Cardiac septum (tissue), 1 donor: Measurements from ENCODE around the gene SLC39A3. TPM values are rescaled to one million over a fixed set of nuclear protein-coding genes. Genes with fewer than 3 reads are reported as not detected.
"Not testable (repeated sequence)": the region's sequence is repeated elsewhere in the genome, so short reads cannot be mapped to it uniquely, and the experiment has no call there.

Experiments used
- DNase-seq: peaks from one replicate; pipeline ENCODE4 v3.0.0-alpha.2; 2020; ENCODE audit warnings: low spot score
- intact Hi-C: fragments of 100-400 bp; cut with DNase I; formaldehyde crosslinking; loops from one replicate; pipeline ENCODE4 v1.14.0; 2022
- total RNA-seq: library from RNA; stranded (reverse); fragmentation: NEBNext Ultra II Directional; extraction: Animal tissue kit (Norgen Biotek cat#: 25700); gene quantifications from one replicate; pipeline ENCODE4 v1.2.1, GENCODE V29; 2021
- donor health status: DM: no; HTN: no; CAD: no.

The SLC39A3 gene
- total RNA-seq, 1 donor from 2014 or later, result 17.9 TPM

DNA sequence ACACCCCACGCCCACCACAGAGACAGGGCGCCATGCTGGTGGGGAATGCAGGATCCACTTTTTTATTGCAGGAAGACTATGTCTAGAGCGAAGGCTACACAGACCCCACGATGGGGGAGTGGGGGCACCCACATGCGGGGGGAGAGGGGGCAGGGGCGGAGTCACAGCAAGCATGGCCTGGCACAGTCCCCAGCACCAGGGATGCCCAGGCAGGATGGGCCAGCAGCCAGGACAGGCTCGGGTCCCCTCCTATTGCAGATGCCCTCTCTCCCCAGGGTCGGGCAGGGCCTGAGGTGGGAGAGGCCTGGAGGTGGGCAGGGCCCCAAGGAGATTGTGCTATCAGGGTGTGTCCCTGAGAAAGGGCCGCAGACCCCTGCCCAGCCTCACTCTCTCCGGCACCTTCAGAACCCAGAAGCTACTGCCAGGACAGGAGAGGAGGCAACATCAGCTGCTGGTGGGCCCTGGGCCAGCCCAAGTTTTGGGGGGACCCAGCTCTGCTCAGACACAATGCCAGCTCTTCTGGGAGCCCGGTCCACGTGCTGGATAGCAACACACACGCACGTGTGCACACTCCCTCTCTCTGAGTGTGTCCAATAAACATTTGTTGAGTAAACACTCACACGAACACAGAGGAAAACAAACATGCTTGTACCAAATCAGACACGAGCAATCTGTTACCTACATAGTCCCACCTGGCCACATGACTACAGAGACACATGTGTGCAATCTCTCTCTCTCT is 25.1 kb downstream of the SLC39A3 start:
- intact Hi-C loops, result no loop called here
- DNase-seq, result no peak

DNA sequence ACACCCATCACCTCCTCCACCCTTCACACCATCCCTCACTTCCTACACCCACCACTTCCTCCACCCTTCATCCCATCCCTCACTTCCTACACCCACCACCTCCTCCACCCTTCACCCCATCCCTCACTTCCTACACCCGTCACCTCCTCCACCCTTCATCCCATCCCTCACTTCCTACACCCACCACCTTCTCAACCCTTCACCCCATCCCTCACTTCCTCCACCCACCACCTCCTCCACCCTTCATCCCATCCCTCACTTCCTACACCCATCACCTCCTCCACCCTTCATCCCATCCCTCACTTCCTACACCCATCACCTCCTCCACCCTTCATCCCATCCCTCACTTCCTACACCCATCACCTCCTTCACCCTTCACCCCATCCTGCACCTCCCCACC is 25.7 kb downstream of the SLC39A3 start:
- DNase-seq, intact Hi-C loops: not testable (repeated sequence)

DNA sequence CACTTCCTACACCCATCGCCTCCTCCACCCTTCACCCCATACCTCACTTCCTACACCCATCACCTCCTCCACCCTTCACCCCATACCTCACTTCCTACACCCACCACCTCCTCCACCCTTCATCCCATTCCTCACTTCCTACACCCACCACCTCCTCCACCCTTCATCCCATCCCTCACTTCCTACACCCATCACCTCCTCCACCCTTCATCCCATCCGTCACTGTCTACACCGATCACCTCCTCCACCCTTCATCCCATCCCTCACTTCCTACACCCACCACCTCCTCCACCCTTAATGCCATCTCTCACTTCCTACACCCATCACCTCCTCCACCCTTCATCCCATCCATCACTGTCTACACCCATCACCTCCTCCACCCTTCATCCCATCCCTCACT is 26.6 kb downstream of the SLC39A3 start:
- DNase-seq, intact Hi-C loops: not testable (repeated sequence)

DNA sequence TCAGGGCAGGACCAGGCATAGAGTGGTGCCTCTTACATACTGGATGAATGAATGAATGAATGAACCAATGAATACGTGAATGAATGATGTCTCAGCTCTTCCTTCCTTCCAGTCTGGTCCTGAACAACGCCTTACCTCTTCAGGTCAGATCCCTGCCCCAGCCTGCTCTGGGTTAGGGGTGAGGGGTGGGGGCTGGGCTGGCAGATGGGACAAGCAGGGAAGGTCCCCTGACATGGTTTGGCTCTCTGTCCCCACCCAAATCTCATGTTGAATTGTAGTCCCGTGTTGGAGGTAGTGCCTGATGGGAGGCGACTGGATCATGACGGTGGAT is 28.0 kb downstream of the SLC39A3 start:
- DNase-seq, result no peak
- intact Hi-C loops, result no loop called here

DNA sequence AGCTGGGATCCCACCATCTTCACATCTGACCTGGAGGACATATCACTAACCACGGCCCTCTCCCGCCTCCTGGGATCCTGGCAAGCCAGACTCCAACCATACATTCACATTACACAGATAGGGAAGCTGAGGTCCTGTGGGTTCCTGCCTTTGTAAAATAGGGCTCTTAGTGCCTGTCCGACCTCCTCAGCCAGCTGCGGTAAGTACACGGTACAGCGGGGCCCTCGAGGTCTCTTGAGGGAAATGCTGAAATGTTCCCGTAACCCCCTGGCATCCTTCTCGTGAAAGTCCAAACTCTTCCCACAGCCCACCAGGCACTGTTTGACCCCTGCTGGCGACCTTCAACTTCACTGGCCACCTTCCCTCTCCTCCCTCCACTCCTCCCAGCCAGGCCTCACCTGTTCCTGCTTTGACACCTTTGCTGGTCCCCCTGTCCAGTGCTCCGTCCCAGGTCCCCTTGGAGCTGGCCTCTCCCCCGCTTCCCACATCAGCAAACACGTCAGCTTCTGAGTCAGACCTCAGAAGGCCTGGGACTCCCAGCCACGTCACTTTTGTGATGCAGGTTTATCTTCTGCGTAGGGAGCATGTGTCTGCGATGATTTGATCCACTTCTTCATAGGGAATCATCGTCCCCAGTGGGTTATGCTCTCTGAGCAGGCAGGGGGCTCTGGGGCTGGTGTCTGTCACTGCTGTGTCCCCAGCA is 28.5 kb downstream of the SLC39A3 start:
- intact Hi-C loops, result no loop called here
- no peak for DNase-seq

DNA sequence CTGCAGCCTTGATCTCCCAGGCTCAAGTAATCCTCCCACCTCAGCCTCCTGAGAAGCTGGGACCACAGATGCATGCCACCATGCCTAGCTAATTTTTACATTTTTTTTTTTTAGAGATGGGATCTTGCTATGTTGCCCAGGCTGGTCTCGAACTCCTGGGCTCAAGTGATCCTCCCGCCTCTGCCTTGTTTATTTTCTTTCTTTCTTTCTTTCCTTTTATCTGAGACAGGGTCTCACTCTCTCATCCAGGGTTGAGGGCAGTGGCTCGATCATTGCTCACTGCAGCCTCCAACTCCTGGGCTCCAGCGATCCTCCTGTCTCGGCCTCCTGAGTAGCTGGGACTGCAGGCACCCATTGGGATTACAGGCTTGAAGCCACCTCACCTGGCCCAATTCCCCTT is 33.6 kb downstream of the SLC39A3 start:
- no peak for DNase-seq

DNA sequence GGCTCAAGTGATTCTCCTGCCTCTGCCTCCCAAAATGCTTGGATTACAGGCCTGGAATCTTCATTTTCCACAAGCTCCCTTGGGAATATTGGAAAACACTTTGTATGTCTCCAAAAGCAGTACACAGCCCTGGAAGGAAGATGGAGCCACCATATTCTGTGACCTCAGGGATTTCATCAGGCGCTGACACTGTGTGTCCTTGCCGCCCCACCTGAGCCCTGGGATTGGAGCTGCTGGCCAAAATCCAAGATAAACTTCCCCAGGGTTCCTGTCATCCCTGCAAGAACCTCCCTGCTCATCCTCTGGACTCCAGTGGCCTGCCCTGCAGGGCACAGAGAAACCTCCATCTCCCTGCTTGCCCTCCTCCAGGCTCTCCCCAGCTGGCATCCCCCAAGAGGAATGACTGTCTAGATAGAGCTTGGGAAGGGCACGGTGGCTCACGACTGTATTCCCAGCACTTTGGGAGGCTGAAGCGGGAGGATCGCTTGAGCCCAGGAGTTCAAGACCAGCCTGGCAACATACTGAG is 36.1 kb downstream of the SLC39A3 start:
- DNase-seq, result no peak
- intact Hi-C loops, result no loop called here

More for the DNA sequence above, 33.6 kb downstream of the SLC39A3 start:
- intact Hi-C loops, result no loop called here

DNA sequence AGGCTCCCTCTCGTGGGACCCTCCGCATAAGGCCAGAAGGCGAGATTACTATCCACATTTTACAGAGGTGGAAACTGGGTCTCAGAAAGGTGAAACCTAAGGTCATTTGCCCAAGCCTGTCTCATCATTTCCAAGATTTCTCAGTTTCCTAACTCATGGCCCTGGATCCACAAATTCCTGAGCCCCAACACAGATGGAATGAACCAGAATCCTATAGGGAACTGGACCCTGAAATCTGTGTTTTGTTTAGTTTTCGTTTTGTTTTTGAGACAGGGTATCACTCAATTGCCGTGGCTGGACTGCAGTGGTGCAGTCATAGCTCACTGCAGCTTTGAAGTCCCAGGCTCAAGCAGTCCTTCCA is 36.8 kb downstream of the SLC39A3 start:
- DNase-seq, result no peak
- intact Hi-C loops, result no loop called here

DNA sequence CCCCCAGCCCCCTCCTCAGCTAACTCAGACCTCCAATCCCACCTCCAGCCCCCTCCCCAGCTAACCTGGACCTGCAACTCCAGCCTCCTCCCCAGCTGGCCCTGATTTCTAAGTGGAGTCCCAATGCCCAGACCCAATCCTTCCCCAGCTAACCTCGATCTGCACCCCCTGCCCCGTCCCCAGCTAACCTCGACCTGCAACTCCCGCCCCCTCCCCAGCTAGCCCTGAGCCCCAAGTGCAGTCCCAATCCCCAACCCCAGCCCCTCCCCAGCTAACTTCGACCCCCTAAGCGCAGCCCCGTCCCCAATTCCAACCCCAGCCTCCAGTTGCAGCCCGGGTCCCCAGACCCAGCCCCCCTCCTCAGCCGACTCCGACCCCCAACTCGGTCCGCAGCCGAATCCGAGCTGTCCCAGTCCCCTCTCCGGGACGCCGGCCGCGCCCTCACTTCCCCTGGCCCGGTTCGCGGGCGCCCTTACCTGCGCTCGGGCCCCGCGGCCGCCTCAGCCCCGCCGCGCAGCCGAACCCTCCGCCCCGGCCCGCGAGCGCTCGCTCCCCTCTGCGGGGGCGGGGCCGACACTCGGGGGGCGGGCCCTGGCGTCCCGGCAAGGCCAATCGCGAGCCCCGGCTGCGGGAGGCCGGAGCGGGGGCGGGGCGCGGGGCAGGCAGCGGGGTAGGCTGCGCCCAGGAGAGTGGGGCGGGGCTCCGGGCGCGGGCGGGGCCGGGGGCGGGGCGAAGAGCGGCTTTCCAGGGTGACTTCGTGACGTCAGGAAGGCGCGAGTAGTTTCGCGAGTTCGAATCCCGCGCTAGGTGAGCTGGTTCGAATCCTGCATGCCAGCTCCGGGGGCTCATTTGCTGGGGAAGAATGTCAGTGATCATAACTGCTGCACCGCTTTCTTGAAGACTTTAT is 37.4 kb downstream of the SLC39A3 start, which contains the start of gene GNG7:
GNG7 (minus strand) TSS at position 525 of the 907 bp plus-strand sequence. CDS start 182,006 bp downstream, outside the sequence.
- intact Hi-C loops, result no loop called here

DNA sequence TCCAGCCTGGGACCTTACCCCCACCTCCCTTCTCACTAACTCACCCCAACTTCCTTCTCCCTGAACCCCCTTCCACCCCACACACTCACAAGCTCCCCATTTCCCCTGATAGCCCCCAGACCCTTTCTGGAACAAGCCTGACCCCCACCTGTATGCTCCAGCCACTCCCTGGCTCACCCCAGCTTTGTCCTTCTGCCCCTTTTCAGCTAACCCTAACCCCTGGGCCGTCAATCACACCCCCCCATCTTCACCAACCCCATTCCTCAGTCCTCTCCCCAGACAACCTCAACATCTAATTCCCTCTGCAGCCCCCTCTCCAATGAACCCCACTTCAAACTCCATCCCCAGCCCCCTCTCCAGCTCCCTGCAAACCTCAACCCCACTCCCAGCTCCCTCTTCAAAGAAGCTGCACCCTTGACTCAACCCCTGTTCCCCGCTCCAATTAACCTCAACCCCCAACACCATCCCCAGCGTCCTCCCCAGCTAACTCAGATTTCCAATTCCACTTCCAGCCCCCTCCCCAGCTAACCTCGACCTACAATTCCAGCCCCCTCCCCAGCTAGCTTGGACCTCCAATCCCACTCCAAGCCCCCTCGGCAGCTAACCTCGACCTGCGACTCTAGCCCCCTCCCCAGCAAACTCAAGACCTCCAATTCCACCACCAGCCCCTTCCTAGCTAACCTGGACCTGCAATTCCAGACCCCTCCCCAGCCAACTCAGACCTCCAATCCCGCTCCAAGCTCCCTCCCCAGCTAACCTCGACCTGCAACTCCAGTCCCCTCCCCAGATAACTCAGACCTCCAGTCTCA is 38.3 kb downstream of the SLC39A3 start:
- DNase-seq, result no peak

More for the DNA sequence above, 37.4 kb downstream of the SLC39A3 start, which contains the start of gene GNG7:
- peak; percentile 97 for DNase-seq

DNA sequence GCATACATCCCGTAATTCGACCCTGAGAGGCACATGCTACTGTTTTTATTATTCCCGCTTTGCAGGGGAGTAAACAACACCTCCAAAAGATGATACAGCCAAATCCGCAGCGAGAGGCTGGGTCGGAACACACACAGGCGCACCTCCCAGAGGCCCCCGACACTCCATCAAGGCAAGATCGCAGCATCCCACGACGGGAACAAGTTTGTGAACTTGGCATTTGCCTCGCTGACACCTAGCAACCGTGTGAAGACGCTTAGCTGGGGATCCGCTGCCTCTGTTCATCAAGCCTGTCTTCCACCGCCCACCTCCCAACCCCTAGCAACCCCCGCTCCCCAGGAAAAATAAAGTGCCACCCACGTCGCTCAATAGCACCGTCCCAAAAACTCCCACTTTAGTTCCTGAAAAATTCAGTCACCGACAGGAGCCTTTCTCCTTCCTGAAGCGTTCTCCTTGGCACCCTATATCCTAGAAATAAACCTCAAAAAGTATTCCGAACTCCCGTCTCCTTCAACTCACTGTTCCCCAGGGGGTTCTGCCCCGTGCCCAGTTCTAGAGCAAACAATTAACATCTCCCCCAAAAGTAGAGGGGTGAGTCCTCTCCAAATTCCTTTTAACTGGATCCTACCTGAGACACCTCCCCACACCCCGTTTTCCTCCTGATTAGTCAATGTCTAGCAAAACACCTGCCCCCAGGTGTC is 39.0 kb downstream of the SLC39A3 start:
- DNase-seq, result no peak
- intact Hi-C loops, result no loop called here

More for the DNA sequence above, 38.3 kb downstream of the SLC39A3 start:
- intact Hi-C loops, result no loop called here

DNA sequence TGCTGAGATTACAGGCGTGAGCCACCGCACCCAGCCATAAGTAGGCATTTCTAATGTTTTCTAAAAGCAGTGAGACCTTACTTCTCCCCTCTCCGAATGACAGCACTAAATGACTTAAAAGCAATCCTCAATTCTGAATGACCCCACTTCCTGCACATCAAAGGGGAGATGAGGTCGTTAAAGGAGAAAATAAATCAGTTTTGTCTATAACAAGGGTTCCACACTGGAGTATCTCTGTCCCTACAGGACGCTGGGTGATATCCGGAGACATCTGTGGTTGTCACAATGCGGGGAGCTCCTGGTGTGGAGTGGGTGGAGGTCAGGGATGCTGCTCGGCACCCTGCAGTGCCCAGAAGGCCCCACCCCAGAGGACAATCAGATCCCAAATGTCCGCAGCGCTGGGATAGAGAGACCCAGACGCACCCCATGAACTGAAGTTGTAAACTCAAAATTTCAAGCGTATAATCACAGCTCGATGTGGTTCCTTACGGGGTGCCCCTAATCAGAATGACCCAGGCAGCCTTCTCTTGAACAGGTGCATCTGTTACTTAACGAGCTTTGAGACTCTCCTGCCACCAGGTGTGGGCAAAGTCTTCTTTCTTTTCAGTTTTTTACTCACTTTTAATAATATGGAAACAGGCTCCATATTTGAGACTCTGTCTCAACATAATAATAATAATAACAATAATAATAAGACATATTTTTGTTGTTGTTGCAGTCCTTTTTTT is 40.2 kb downstream of the SLC39A3 start:
- no peak for DNase-seq
- intact Hi-C loops, result no loop called here

DNA sequence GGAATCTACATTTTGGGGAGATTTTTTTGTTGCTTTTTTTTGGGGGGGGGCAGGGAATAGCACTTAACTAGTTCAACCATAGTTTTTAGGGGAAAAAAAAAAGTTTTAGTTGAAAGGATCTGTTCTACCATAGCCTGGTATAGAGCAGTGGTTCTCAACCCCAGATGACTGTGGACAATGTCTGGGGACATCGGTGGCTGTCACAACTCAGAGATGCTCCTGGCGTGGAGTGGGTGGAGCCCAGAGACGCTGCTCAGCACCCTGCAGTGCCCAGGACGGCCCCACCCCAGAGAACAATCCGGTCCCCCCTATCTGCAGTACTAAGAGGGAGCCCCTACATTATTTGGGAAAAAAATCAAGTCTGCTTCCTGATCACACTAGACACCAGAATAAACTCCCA is 45.6 kb downstream of the SLC39A3 start:
- DNase-seq, result no peak
- intact Hi-C loops, result loop anchor here (2.0 kb wide), 1 partner anchor 27 kb away; the partner anchor contains the start of gene DIRAS1

DNA sequence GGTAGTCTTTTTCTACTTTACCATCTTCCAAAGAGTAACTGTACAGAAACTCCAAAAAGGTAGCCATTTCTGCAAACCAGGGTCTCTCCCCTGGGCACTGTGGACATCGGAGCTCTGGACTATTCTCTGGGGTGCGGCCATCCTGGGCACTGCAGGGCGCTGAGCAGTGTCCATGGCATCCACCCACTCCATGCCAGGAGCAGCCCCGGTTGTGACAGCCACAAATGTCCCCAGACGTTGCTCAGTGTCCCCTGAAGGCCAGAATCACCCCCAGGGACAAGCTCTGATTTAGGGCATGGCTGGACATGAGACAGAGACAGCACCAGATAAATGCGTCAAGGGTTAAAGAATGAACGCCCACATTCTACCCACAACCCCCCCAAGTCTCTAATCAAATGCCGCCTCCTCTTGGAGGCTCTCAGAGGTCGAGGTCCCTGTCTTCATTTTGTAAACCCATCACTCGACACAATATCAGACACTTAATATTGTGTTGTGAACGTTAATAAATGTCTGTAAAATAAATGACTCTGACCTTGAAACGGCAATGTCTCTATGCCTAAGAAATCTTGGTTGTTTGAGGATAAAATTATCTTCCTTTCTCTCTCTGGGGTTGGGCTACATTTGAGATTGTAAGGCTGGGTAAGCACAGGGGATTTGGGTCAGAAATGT is 46.2 kb downstream of the SLC39A3 start:
- no peak for DNase-seq
- intact Hi-C loops, result loop anchor here (2.0 kb wide), 1 partner anchor 27 kb away; the partner anchor contains the start of gene DIRAS1

DNA sequence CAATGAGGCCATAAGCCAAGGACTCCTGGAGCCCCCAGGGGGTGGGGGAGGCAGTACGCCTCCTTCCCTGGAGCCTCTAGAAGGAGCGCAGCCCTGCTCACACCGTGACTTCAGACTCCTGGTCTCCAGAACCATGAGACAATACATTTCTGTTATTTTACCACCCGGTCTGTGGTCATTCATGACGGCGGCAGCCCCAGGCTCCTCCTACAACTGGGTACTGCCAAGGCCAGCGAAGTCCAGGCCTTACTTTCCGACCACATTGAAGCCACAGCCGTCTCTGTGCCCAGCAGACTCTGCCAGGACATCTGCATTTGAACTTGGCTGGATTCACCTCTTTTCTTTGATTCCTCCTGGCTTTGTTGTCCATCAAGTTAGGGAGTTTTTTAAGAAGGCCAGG is 47.9 kb downstream of the SLC39A3 start:
- intact Hi-C loops, result no loop called here
- DNase-seq, result no peak

DNA sequence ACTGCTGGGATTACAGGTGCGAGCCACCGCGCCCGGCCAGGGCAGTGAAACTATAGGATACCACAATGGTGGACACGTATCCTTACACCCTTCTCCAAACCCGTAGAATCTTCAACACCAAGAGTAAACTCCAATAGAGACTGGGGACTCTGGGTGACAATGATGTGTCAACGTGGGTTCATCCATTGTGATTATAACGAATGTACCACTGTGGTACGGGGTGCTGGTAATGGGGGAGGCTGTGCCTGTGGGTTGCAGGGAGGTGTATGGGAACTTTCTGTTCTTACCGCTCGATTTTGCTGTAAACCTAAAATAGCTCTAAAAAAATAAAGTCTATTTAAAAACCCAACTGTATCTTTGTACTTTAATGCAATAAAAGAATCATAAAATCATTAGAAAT is 49.0 kb downstream of the SLC39A3 start:
- no peak for DNase-seq
- intact Hi-C loops, result no loop called here

DNA sequence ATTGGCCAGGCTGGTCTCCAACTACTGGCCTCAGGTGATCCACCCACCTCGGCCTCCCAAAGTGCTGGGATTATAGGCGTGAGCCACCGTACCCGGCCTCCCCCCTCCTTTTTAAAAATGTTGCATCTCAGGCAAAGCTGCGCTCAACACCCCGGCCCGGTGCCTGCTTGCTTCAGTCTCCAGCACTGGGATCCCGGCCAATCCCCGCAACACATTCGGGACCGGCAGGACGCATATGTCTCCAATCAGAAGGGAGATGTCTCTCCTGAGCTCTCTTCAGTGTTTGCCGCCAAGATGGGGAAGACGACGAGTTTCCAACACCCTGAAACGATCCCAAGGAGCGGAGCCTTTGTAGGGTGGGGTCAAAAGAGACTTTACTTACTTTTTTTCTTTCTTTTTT is 53.5 kb downstream of the SLC39A3 start:
- intact Hi-C loops, result no loop called here
- no peak for DNase-seq
